Small intestine (tissue), 7 donors: ENCODE results near the gene RGP1. TPM values are rescaled to one million over a fixed set of nuclear protein-coding genes. Genes with fewer than 3 reads are reported as not detected.

Source experiments
- DNase-seq, 2 donors: peaks; one replicate each; pipeline versions ENCODE4 v3.0.0 to v3.0.0-alpha.2; 2013
- FAIRE-seq: peaks from 2 replicates; lab custom pipeline; 2012; peaks lifted over from hg19 to GRCh38; lab: Jason Lieb, UNC
- H3K27ac ChIP-seq, 3 donors: one replicate each; pipeline ENCODE4 v1.5.1; 2013; ENCODE audit warnings: low read length in 2 of 3, mild to moderate bottlenecking in 2 of 3, control low read depth in 1 of 3, inconsistent platforms in 1 of 3, low read depth in 1 of 3, moderate library complexity in 1 of 3
- H3K27me3 ChIP-seq, 3 donors: one replicate each; pipeline ENCODE4 v1.6.1; 2013; ENCODE audit warnings: low read length in 3 of 3, inconsistent platforms in 1 of 3; ENCODE audit not compliant: control insufficient read depth in 3 of 3, insufficient read depth in 3 of 3
- H3K36me3 ChIP-seq, 3 donors: one replicate each; pipeline ENCODE4 v1.6.1; 2013; ENCODE audit warnings: low read length in 3 of 3, inconsistent platforms in 1 of 3, low read depth in 1 of 3, mild to moderate bottlenecking in 1 of 3, moderate library complexity in 1 of 3; ENCODE audit not compliant: control insufficient read depth in 3 of 3, insufficient read depth in 2 of 3
- H3K4me1 ChIP-seq, 3 donors: one replicate each; pipeline ENCODE4 v1.6.1; 2013; ENCODE audit warnings: low read length in 2 of 3, inconsistent platforms in 1 of 3, low read depth in 1 of 3, mild to moderate bottlenecking in 1 of 3, moderate library complexity in 1 of 3; ENCODE audit not compliant: control insufficient read depth in 3 of 3, insufficient read depth in 2 of 3
- H3K4me3 ChIP-seq, 3 donors: one replicate each; pipeline ENCODE4 v1.5.1; 2013; ENCODE audit warnings: low read length in 3 of 3, control low read depth in 1 of 3, inconsistent platforms in 1 of 3, low read depth in 1 of 3, mild to moderate bottlenecking in 1 of 3, moderate library complexity in 1 of 3
- H3K9me3 ChIP-seq, 2 donors: one replicate each; pipeline ENCODE4 v1.6.1; 2013; ENCODE audit warnings: low read depth in 1 of 2, low read length in 1 of 2; ENCODE audit not compliant: control insufficient read depth in 2 of 2, insufficient read depth in 1 of 2
- WGBS, 3 donors: extraction: QIAGEN DNeasy Blood & Tissue Kit; methylation state at CpG; one replicate each; pipeline ENCODE4 v1.1.7; 2013; 5-methylcytosine and 5-hydroxymethylcytosine counted together
- polyA plus RNA-seq, 4 donors: library from polyadenylated mRNA; stranded (reverse) in 3 of 4; unstranded in 1 of 4; fragments of 200-250 nt in 3 of 4; fragments of 120-200 nt in 1 of 4; gene quantifications; one replicate each; pipeline versions ENCODE4 v1.2.1 to v1.2.3, GENCODE V29; 2013
- donor health status: healthy with polysubstance abuse.
- donor health status: control.
- donor health status: control.
- donor health status: Bipolar disorder and iron deficiency.
- donor health status: healthy.

Gene RGP1
- polyA plus RNA-seq, 4 donors = 8.1 to 20.9 (median 15.4) TPM

GRCh38 chr9:35763181-35763580 lies 14.1 kb downstream of the RGP1 start:
- no peak for FAIRE-seq
- WGBS, 3 donors = 36 to 67% (median 66%) methylated on average over 2 of the region's 2 CpGs

GRCh38 chr9:35763803-35764202 lies 14.7 kb downstream of the RGP1 start:
- no peak for FAIRE-seq
- Histone ChIP-seq H3K4me3 (no peak overlapping the region), H3K27ac (no peak overlapping the region), H3K4me1 (peaks cover 0 to 14% (median 0%) of the 10 kb centered on the region in 3 donors), H3K27me3 (no peaks in the 10 kb centered on the region), H3K9me3 (no peaks in the 10 kb centered on the region), H3K36me3 (peaks cover 0 to 4% (median 0%) of the 10 kb centered on the region in 3 donors)
- WGBS, 3 donors = 95 to 100% (median 96%) methylated on average over 1 of the region's 1 CpG
- DNase-seq = no peak

More at GRCh38 chr9:35763181-35763580, 14.1 kb downstream of the RGP1 start:
- H3K36me3 ChIP-seq = peaks cover 0 to 4% (median 0%) of the 10 kb centered on the region in 3 donors
- H3K4me3 ChIP-seq = no peak overlapping the region
- no peaks in the 10 kb centered on the region for H3K27me3 ChIP-seq
- H3K27ac ChIP-seq = no peak overlapping the region
- H3K9me3 ChIP-seq = no peaks in the 10 kb centered on the region
- peaks cover 0 to 20% (median 3%) of the 10 kb centered on the region in 3 donors for H3K4me1 ChIP-seq
- no peak for DNase-seq

- Histone ChIP-seq H3K36me3 (no peaks in the 10 kb centered on the region), H3K4me1 (peaks cover 2 to 15% (median 8%) of the 10 kb centered on the region in 3 donors), H3K4me3 (no peak overlapping the region), H3K9me3 (no peaks in the 10 kb centered on the region), H3K27ac (no peak overlapping the region), H3K27me3 (no peaks in the 10 kb centered on the region)
- FAIRE-seq (no peak), DNase-seq (no peak)
- 80 to 94% (median 87%) methylated on average over 2 of the region's 2 CpGs for whole genome bisulfite sequencing, 3 donors
Observed at GRCh38 chr9:35766997-35767396, 17.9 kb downstream of the RGP1 start.

- Histone ChIP-seq H3K4me3 (no peak overlapping the region), H3K4me1 (peaks cover 2 to 19% (median 8%) of the 10 kb centered on the region in 3 donors), H3K27me3 (no peaks in the 10 kb centered on the region), H3K9me3 (no peaks in the 10 kb centered on the region), H3K27ac (no peak overlapping the region), H3K36me3 (no peaks in the 10 kb centered on the region)
- no peak for FAIRE-seq
- DNase-seq = no peak
- WGBS, 3 donors = 85 to 100% (median 94%) methylated on average over 1 of the region's 1 CpG
Observed at GRCh38 chr9:35767458-35767857, 18.4 kb downstream of the RGP1 start.

GRCh38 chr9:35769763-35770162 lies 20.7 kb downstream of the RGP1 start:
- Histone ChIP-seq H3K4me1 (peaks cover 2 to 23% (median 8%) of the 10 kb centered on the region in 3 donors), H3K36me3 (peaks cover 0 to 9% (median 0%) of the 10 kb centered on the region in 3 donors), H3K27me3 (no peaks in the 10 kb centered on the region), H3K9me3 (no peaks in the 10 kb centered on the region), H3K4me3 (no peak overlapping the region), H3K27ac (no peak overlapping the region)
- no peak for FAIRE-seq
- DNase-seq = no peak
- WGBS, 3 donors = 91 to 100% (median 100%) methylated on average over 1 of the region's 1 CpG

- Histone ChIP-seq H3K4me3 (no peak overlapping the region), H3K9me3 (no peaks in the 10 kb centered on the region), H3K36me3 (peaks cover 0 to 9% (median 0%) of the 10 kb centered on the region in 3 donors), H3K4me1 (peaks cover 2 to 29% (median 8%) of the 10 kb centered on the region in 3 donors), H3K27me3 (no peaks in the 10 kb centered on the region), H3K27ac (peak overlapping the region; percentile 43 to 78 (median 62))
- no peak for FAIRE-seq
- DNase-seq = peak; percentile 7 to 30
- WGBS, 3 donors = 13 to 27% (median 20%) methylated on average over 4 of the region's 4 CpGs
Observed at GRCh38 chr9:35771075-35771433, 22.0 kb downstream of the RGP1 start.

- 3 to 43% (median 32%) methylated on average over 1 of the region's 1 CpG for WGBS, 3 donors
- Histone ChIP-seq H3K27ac (peak overlapping the region; percentile 45 to 78 (median 62)), H3K27me3 (no peaks in the 10 kb centered on the region), H3K4me1 (peaks cover 2 to 29% (median 8%) of the 10 kb centered on the region in 3 donors), H3K4me3 (no peak overlapping the region), H3K9me3 (no peaks in the 10 kb centered on the region), H3K36me3 (peaks cover 0 to 9% (median 0%) of the 10 kb centered on the region in 3 donors)
- DNase-seq (peak; percentile 56 to 70), FAIRE-seq (no peak)
Observed at GRCh38 chr9:35771534-35771933, 22.4 kb downstream of the RGP1 start.

GRCh38 chr9:35771943-35772342 lies 22.9 kb downstream of the RGP1 start:
- FAIRE-seq = no peak
- Histone ChIP-seq H3K27ac (peak overlapping the region; percentile 54 to 78 (median 69)), H3K36me3 (peaks cover 0 to 9% (median 0%) of the 10 kb centered on the region in 3 donors)

More at GRCh38 chr9:35771943-35772342, 22.9 kb downstream of the RGP1 start:
- WGBS, 3 donors = 19 to 56% (median 38%) methylated on average over 3 of the region's 3 CpGs
- Histone ChIP-seq H3K9me3 (no peaks in the 10 kb centered on the region), H3K4me3 (no peak overlapping the region), H3K4me1 (peaks cover 2 to 29% (median 8%) of the 10 kb centered on the region in 3 donors), H3K27me3 (no peaks in the 10 kb centered on the region)
- DNase-seq = peak; percentile 88 to 95
